GM12865 (cell line): ENCODE results near the gene LRRN4CL.
A peak's percentile ranks its signal among the peaks of the same experiment; 100 is the strongest.

Experiments used
- DNase-seq: peaks from one replicate; pipeline ENCODE4 v3.0.0; 2010; ENCODE audit warnings: low read depth
- H3K4me3 ChIP-seq: 2 replicates; pipeline ENCODE4 v1.5.1; 2011; ENCODE audit warnings: mild to moderate bottlenecking, low read depth, low read length, control low read depth
- TF ChIP-seq, protein P1 (sequence below): IDR thresholded peaks from 2 replicates; pipeline ENCODE4 v1.5.1; 2011; ENCODE audit warnings: low read length, control low read depth, low read depth, inconsistent platforms; ENCODE audit not compliant: insufficient read depth; ENCODE audit errors: missing control alignments

Gene LRRN4CL

DNA sequence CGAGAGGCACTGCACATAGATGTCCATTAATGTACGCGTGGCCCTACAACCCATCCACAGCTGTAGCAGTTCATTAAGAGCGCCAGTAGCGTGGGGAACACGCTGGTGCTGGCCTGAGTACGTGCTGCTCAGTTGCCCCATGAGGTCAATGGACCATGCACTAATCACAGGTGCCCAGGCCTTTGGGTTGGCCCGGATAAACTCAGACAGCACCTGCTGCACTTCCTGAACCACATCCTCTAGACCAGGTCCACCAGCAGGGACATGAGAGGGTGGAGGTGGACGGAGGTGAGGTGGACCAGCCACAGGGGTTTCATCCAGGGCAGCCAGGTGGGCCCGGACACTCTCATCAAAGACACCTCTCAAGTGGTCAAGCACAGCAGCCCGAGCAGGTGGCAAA lies 39.8 kb downstream of the LRRN4CL start:
- no peak overlapping the region for H3K4me3 ChIP-seq
- no peak for DNase-seq
- TF ChIP-seq, protein P1, sequence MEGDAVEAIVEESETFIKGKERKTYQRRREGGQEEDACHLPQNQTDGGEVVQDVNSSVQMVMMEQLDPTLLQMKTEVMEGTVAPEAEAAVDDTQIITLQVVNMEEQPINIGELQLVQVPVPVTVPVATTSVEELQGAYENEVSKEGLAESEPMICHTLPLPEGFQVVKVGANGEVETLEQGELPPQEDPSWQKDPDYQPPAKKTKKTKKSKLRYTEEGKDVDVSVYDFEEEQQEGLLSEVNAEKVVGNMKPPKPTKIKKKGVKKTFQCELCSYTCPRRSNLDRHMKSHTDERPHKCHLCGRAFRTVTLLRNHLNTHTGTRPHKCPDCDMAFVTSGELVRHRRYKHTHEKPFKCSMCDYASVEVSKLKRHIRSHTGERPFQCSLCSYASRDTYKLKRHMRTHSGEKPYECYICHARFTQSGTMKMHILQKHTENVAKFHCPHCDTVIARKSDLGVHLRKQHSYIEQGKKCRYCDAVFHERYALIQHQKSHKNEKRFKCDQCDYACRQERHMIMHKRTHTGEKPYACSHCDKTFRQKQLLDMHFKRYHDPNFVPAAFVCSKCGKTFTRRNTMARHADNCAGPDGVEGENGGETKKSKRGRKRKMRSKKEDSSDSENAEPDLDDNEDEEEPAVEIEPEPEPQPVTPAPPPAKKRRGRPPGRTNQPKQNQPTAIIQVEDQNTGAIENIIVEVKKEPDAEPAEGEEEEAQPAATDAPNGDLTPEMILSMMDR: no peak

DNA sequence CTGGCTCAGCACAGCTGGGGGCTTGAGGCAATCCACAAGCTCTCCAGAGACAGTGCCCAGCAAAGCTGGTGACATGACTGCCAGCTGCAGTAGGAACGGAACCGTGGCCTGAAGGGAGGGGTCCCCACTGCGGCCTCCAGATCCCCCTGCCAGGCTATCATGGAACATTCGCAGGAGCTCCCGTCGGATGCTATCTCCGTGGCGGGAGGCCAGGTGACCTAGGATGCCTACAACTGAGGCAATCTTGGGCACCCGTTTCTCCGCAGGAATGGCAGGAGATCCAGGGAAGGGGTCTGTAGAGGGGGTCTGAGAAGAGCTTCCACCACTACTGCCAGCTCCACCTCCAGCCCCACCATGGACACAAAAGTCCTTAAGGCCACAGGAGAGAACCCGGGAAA lies 40.4 kb downstream of the LRRN4CL start:
- DNase-seq: no peak
- TF ChIP-seq, protein P1: no peak
- H3K4me3 ChIP-seq: no peak overlapping the region

DNA sequence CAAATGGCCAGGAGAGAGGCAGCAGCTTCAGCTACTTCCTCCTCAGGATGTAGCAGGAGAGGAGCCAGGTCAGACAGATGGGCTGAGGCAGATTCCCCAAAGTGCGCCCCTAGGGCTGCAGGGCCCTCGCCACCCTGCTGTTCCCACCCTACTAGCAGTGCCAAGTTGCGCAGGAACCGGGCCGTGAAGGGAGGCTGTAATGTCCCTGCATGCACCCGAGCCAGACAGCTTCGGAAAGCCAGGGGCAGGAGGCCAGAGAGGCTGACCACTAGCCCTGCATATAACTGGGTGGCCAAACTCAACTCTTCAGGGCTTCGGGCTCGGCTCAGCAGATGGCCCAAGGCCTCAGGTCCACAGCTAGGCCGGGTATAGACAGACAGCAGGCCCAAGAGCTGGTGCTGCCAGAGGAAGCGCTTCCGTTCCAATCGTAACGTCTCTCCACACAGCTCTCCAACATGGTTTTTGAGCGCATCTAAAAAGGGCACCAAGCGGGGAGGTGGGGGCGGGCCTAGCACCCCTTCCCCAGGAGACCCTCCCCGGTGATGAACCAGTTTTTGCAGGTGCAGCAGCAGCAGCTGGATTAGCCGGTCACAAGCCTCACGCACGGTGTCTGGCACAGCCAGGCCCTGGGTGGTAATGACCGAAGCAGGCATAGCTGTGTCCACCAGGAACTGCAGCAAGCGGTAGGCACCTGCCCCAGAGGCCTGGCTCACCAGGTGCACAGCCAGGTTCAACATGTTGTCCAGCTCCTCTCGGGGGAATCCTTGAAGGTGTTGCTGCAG lies 41.0 kb downstream of the LRRN4CL start:
- TF ChIP-seq, protein P1: no peak
- H3K4me3 ChIP-seq: no peak overlapping the region
- no peak for DNase-seq

DNA sequence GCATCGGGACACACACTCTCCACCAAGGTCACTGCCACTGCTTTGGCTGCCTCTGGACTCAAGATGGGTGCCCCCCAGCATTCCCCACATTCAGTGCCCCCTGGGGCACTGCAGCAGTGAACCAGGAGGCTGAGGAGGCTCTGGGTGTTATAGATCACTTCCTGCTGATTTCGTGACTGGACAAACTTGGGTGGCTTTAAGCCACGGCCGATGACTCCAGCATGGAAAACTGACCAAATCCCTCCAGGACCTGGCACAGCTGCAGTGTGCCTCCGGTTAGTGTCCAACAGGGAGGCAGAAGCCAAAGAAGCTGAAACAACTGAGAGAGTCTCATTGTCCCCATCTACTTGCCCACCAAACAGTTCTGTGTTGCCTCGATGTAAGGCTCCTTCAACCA lies 41.7 kb downstream of the LRRN4CL start:
- no peak for DNase-seq
- TF ChIP-seq, protein P1: no peak
- H3K4me3 ChIP-seq: no peak overlapping the region

DNA sequence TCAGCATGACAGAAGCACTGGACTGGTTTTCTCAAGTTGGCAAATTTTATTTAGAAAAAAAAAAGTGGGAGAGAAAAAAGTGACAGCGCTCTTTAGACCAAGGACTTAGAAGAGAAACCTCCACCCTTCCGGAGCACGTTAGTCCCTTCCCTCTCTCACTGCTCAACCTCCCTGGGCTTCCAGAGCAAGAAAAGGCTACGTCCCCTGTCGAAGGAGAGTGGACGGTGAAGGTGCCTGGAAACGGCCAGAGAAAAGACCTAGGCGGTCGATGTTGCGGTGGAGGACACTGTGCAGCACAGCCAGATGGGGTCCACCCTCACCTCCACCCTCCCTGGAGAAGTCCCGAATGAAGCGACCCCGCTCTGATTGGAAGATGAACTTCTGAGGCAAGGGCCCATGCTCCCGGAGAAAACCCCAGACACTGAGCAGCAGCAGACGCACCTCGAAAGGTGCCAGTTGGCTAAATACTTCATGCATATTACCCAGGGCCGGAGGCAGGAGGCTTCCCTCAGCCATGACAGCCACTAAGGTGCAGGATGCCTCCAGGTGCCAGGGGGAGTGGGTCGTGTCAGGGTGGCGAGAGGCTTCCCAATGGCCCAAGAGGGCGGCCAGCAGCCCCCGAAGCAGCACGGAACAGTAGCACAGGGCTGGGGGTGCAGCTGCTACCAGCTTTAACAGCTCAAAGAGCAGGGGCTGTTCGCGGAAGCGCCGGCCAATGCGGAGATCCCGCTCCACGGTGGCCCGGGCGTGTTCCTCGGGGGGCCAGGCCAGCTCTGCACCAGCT lies 42.3 kb downstream of the LRRN4CL start:
- TF ChIP-seq, protein P1: no peak
- no peak for DNase-seq
- no peak overlapping the region for H3K4me3 ChIP-seq

DNA sequence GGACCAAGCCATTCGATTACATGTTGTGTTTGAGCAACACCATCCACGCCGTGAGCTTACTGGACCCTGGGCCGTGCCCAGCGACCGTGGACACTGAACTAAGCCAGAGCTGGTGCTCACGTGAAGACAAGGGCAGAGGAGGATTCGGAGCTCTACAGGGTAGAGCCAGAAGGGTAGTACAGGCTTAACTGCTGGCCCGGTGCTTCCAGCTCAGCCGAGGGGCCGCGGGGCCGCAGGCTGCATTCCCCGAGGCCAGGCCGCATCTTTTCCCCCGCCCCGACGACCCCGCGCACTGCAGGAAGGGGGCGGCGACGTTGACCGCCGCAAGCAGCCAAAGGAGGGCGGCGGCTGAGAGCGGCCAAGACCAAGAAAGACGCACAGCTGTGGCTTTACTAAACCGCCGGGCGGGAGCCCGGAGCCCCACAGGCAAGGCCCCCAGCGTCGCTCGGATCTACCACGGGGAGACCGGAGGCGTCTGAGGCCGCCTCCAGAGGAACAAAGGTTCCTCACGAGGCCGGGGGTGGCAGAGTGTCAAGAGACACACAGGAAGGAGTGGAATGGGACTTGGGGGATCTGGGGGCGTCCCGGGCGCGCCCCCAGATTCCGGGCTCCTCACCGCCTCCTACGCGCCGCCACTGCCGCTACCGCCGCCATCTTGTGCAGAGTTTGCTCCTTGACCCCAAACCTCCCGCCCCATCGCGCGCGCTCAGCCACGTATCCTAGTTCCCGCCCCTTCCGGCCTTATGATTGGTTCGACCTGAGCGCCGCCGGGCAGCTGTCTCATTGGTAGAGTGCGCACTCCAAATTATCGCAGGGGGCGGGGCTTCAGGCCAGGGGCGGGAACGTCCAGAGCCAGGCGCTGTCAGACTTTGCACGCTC lies 43.1 kb downstream of the LRRN4CL start, which contains the start of gene GANAB:
GANAB (minus strand) TSS at position 668 of the 879 bp plus-strand sequence; CDS start at position 654, 14 bp downstream.
- H3K4me3 ChIP-seq: peak within 1 kb of the TSS; percentile 98
- peak; percentile 98 for DNase-seq
- TF ChIP-seq, protein P1: no peak
